ENCODE results near the gene AFAP1L2.

AFAP1L2 gene

GRCh38 chr10:114283535-114284234, 120.6 kb downstream of the AFAP1L2 start:
- Histone ChIP-seq H3K36me3 (ENCODE audit: insufficient read depth, low read length) (no peaks in the 10 kb centered on the region), H3K4me1 (ENCODE audit: insufficient read depth, low read length) (no peaks in the 10 kb centered on the region), H3K27ac (ENCODE audit: low read length) (no peak overlapping the region), H3K27me3 (ENCODE audit: insufficient read depth, low read length, poor library complexity) (peaks cover 5% of the 10 kb centered on the region), H3K9ac (ENCODE audit: low read depth, low read length) (no peak overlapping the region), H3K9me3 (ENCODE audit: insufficient read depth, low read length, severe bottlenecking) (no peaks in the 10 kb centered on the region), H4K20me1 (ENCODE audit: insufficient read depth, low read length) (peaks cover 3% of the 10 kb centered on the region; the same call in 1 of the 2 replicates), H2AFZ (ENCODE audit: low read depth, low read length) (no peak overlapping the region), H3K4me2 (ENCODE audit: insufficient read depth, low read length) (no peak overlapping the region), H3K79me2 (ENCODE audit: insufficient read depth, low read length) (no peaks in the 10 kb centered on the region), H3K4me3 (ENCODE audit: low read depth in 1 of 2, low read length in 2 of 2) (no peak overlapping the region)
- ATAC-seq (ENCODE audit: insufficient read depth, low read depth) (no peak), DNase-seq (no peak)
- TF ChIP-seq CTCF (IDR thresholded peaks at IDR 0.05; ENCODE audit: borderline replicate concordance, extremely low read depth, low read length, poor library complexity, severe bottlenecking) = no peak
- no peak for TF ChIP-seq EZH2 (IDR thresholded peaks at IDR 0.05; ENCODE audit: borderline replicate concordance, low read depth, low read length, severe bottlenecking)

- no peaks in the 10 kb centered on the region for H3K36me3 ChIP-seq (ENCODE audit: insufficient read depth, low read length)
- H3K79me2 ChIP-seq (ENCODE audit: insufficient read depth, low read length) = no peaks in the 10 kb centered on the region
- no peak overlapping the region for H3K9ac ChIP-seq (ENCODE audit: low read depth, low read length)
- DNase-seq = no peak
- no peaks in the 10 kb centered on the region for H3K9me3 ChIP-seq (ENCODE audit: insufficient read depth, low read length, severe bottlenecking)
- H3K4me2 ChIP-seq (ENCODE audit: insufficient read depth, low read length) = no peak overlapping the region
- no peak overlapping the region for H2AFZ ChIP-seq (ENCODE audit: low read depth, low read length)
- no peak overlapping the region for H3K27ac ChIP-seq (ENCODE audit: low read length)
- H3K4me1 ChIP-seq (ENCODE audit: insufficient read depth, low read length) = no peaks in the 10 kb centered on the region
- peaks cover 5% of the 10 kb centered on the region for H3K27me3 ChIP-seq (ENCODE audit: insufficient read depth, low read length, poor library complexity)
- peaks cover 3% of the 10 kb centered on the region; the same call in 1 of the 2 replicates for H4K20me1 ChIP-seq (ENCODE audit: insufficient read depth, low read length)
- no peak overlapping the region for H3K4me3 ChIP-seq (ENCODE audit: low read depth in 1 of 2, low read length in 2 of 2)
- TF ChIP-seq CTCF (IDR thresholded peaks at IDR 0.05; ENCODE audit: borderline replicate concordance, extremely low read depth, low read length, poor library complexity, severe bottlenecking) = no peak
- no peak for TF ChIP-seq EZH2 (IDR thresholded peaks at IDR 0.05; ENCODE audit: borderline replicate concordance, low read depth, low read length, severe bottlenecking)
- no peak for ATAC-seq (ENCODE audit: insufficient read depth, low read depth)
These were observed 121.2 kb downstream of the AFAP1L2 start for GRCh38 chr10:114283091-114283490.

GRCh38 chr10:114282526-114282925, 121.8 kb downstream of the AFAP1L2 start:
- H3K27me3 ChIP-seq (ENCODE audit: insufficient read depth, low read length, poor library complexity) = peaks cover 5% of the 10 kb centered on the region
- DNase-seq (no peak), ATAC-seq (ENCODE audit: insufficient read depth, low read depth) (no peak)
- no peaks in the 10 kb centered on the region for H3K79me2 ChIP-seq (ENCODE audit: insufficient read depth, low read length)
- TF ChIP-seq EZH2 (IDR thresholded peaks at IDR 0.05; ENCODE audit: borderline replicate concordance, low read depth, low read length, severe bottlenecking) (no peak), CTCF (IDR thresholded peaks at IDR 0.05; ENCODE audit: borderline replicate concordance, extremely low read depth, low read length, poor library complexity, severe bottlenecking) (no peak)
- H3K27ac ChIP-seq (ENCODE audit: low read length) = no peak overlapping the region
- peaks cover 3% of the 10 kb centered on the region; the same call in 1 of the 2 replicates for H4K20me1 ChIP-seq (ENCODE audit: insufficient read depth, low read length)
- H3K9ac ChIP-seq (ENCODE audit: low read depth, low read length) = no peak overlapping the region
- H3K36me3 ChIP-seq (ENCODE audit: insufficient read depth, low read length) = no peaks in the 10 kb centered on the region
- H3K9me3 ChIP-seq (ENCODE audit: insufficient read depth, low read length, severe bottlenecking) = no peaks in the 10 kb centered on the region
- no peaks in the 10 kb centered on the region for H3K4me1 ChIP-seq (ENCODE audit: insufficient read depth, low read length)
- H3K4me3 ChIP-seq (ENCODE audit: low read depth in 1 of 2, low read length in 2 of 2) = no peak overlapping the region
- no peak overlapping the region for H2AFZ ChIP-seq (ENCODE audit: low read depth, low read length)
- no peak overlapping the region for H3K4me2 ChIP-seq (ENCODE audit: insufficient read depth, low read length)

All from DND-41 (cell line).